Measurements from ENCODE around the gene ALK. TPM values are rescaled to one million over a fixed set of nuclear protein-coding genes. Genes with fewer than 3 reads are reported as not detected.
"Not testable (repeated sequence)": the region's sequence is repeated elsewhere in the genome, so short reads cannot be mapped to it uniquely, and the experiment has no call there.

ALK gene
- total RNA-seq, 1 experiment from 2014 or later = 0.26 TPM

DNA sequence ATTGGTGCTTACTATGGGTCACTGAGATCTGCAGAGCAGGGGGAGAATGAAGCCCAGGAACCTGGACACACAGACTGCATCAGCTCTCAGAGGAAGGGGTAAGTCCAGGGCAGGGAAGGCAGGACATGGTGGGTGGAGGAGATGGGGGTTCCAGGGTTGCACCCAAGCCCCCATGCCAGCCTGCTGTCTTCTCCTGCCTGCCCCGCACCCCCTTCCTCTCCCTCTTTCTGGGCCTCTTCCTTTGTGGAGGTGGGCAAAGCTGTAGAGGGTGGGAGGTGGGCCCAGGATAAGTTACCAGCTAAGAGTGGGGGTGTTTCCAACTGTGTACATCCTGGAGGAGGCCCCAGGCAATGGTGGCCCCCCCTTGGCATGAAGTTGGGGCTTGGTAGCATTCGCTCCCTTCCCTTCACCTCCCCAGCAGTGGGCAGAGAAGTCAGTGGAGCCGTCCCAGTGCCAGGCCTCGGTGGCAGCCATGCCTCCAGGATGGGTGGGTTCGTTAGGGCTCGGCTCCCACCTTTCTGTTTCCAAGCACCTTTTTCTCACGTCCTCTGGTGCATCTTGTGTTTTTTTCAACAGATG lies 674.0 kb downstream of the ALK start:
- DNase-seq (ENCODE audit: low spot score) = no peak

DNA sequence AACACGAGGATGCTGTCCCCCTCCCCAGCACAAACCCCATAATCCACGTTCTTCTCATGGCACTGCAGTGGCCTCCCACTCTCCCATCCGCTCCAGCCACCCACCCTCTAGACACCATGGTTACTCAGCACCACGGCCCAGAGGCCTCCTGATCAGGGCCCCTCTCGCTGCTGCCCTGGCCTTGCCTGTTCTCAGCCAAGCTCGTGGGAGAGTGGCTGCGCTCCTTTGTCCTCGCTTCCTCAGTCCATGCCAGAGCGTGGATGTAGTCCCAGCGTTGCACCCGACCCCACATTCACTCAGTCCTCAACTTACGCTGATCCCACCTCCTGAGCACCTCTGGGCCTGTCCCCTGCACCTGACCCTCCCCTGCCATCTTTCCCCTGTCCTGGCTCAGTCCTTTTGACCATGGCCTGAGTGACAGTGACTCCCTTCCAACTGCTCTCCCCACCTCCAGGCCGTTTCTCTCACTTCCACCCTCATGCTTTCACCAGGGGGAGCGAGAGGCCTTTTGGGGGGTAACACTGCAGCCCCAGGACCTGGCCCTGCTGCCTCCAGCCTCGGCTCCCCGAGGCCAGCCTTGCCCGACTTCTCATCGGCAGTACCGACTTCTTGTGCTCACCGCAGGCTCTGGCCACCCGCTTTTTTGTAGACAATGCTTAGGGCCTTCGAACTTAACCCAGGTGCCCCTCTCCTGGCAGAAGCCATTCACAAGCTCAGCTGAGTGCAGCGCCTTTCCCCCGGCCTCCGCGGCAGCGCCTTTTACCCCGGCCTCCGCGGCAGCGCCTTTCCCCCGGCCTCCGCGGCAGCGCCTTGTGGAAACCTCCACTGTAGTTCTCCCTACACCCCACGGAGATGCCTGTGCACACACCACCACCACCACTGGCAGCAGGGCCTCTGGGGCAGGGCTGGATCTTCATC lies 674.7 kb downstream of the ALK start:
- DNase-seq (ENCODE audit: low spot score) = no peak

DNA sequence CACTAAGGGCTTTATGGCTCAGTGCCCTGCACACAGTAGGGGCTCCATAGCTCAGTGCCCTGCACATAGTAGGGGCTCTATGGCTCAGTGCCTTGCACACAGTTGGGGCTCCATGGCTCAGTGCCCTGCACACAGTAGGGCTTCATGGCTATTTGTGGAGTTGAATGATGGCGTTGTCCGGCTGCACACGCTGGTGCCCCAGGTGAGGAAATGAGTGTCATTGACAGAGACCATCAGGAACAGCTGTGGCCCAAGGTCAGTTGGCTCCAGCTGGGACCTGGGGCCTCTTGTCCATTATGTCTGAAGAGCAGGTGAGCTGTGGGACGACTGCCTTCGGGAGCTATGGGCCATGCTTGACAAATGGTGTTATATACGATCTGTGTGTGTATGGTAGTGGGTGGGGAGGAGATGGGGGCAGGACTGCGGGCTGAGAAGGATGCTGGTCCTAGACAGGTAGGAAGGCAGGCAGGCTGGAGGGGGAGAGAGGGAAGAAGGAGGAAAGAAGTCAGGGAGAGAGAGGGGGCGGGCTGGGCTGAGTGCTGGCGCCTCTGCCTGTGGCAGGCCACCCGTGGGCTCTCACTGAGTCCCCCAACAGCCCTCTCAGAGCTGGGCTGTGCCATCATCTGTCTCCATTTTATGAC lies 675.5 kb downstream of the ALK start:
- no peak for DNase-seq (ENCODE audit: low spot score)

DNA sequence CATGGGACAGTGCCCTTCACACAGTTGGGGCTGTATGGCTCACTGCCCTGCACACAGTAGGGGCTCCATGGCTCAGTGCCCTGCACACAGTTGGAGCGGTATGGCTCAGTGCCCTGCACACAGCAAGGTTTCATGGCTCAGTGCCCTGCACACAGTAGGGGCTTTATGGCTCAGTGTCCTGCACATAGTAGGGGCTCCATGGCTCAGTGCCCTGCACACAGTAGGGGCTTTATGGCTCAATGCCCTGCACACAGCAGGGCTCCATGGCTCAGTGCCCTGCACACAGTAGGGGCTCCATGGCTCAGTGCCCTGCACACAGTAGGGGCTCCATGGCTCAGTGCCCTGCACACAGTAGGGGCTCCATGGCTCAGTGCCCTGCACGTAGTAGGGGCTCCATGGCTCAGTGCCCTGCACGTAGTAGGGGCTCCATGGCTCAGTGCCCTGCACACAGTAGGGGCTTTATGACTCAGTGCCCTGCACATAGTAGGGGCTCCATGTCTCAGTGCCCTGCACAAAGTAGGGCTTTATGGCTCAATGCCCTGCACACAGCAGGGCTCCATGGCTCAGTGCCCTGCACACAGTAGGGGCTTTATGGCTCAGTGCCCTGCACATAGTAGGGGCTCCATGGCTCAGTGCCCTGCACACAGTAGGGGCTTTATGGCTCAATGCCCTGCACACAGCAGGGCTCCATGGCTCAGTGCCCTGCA lies 676.2 kb downstream of the ALK start:
- DNase-seq (ENCODE audit: low spot score) = not testable (repeated sequence)

DNA sequence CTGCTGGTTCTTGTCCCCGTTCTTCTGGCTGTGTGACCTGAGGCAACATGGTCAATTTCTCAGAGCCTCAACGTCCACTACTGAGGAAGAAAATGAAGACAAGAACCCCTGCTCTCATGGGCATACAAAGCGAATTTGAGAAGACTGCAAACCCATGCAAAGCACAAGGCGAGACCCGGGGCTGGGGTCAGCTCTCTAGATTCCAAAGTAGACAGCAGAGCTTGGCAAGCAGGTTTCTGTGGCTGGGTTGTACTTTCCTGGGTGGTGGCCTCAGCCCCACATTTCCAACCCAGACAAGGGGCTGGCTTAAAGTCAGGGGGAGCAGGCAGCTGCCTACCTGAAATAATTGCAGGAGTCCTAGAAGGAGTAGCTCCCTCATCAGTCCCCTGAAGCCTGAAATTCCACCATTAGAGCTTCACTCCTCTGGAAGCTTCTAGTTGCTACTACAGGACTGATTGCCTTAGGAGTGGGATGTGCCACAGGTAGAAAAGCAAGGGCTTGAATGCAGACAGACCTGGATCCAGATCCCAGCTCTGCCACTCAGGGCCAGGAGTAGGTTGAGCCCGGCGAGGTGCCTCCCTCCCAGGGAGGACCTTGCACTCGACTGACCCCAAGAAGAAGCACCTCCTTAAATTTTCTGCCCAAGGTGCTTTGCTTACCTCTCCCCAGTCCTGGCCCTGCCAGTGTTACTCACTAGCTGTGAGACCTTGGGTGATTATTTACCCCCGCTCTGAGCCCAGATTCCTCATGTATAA lies 678.6 kb downstream of the ALK start:
- no peak for DNase-seq (ENCODE audit: low spot score)

DNA sequence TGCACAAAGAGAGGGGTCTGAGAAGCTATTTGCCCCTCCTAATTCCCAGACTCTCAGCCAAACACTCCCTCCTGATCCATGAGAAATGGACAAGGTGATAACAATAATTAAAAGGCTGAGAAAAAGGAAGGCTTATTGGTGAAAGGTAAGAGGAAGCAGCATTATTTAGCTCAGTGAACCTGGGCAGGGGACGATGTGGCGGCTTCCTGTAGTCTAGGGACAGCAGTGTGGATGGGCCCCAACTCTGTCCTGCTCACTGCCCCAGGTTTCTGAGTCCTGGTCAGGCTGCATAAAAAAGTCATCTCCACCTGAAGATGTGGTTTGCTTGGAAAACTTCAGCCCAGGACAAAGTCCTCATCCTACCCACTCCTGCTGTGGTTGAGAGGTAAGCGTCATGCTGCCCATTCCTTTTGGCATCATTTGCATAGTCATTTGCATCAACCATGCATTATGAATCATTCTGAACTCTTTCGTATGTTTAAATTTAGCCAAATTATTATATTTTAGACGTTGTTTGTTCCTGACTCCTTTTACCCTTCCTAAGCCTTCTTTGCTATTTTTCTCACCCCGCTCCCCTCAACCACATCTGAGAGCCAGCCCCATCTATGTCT lies 679.3 kb downstream of the ALK start:
- no peak for DNase-seq (ENCODE audit: low spot score)

DNA sequence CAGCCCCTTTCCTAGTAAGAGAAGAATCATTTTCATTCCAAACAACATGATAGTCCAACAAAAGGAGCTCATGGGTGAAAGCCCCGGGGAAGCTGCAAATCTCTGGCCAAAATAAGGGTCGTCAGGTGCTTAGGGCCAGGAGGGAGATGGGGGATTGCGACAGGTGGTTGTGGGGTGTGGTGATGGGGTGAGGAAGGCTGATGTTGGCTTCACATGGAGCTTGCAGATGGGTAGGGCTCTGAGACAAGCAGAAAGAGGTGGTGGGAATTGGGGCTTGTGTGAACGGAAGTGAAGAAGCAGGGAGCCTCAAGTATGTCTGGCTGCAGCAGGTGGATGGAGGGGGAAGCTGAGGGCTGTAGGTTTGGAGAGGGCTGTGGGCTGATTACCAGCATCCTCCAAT lies 680.0 kb downstream of the ALK start:
- DNase-seq (ENCODE audit: low spot score) = no peak

DNA sequence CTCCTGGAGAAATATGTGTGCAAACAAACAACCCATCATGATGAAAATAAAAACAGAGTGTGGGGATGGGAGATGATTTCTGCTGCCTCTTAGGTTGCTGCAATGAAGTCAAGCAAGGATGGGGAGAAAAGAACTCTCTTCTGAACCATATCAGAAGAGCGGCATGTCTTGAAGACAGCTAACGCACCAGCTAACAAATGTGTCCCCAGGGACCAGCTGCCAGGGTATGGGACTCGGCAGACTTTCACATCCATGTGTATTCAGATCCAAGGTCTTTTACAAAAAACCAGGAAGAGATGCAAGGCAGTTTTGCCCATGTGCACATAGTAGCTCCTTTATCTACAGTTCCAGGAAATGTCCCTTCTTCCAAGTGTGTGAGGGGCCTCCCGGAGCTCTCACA lies 680.8 kb downstream of the ALK start:
- DNase-seq (ENCODE audit: low spot score) = no peak

DNA sequence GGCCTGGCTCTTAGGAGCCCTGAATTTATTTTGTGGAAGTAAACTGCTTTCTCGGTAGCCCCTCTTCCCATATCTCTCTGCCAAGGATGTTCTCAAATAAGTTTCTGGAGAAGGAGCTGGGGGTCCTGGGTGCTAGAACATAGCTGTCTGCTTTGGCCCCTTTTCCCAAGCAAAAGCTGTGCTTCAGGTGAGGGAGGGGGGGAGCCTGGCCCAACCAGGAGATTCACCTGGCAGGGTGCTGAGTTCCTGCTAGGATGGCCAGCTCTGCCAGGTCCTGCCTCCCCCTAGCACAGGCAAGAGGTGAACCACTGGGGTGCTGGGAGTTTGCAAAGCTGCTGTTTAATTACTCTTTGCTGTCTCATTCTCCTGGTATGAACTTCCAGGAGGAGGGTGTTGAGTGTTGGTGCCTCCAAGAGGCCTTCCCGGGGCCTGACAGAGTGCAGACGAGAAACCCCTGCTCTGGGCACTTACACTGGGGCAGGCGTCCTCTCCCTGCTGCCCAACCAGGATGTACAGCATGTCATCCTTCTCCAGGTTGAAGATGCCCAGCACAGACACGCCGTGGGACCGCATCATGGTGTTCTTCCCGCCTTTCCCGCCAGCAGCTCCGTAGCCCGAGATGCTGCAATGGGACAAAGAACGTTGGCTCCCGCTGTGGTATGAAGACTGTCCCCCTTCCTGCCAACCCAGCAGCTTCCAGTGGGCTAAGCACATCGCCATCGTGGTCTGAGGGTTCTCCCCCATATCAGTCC lies 682.0 kb downstream of the ALK start:
- no peak for DNase-seq (ENCODE audit: low spot score)

DNA sequence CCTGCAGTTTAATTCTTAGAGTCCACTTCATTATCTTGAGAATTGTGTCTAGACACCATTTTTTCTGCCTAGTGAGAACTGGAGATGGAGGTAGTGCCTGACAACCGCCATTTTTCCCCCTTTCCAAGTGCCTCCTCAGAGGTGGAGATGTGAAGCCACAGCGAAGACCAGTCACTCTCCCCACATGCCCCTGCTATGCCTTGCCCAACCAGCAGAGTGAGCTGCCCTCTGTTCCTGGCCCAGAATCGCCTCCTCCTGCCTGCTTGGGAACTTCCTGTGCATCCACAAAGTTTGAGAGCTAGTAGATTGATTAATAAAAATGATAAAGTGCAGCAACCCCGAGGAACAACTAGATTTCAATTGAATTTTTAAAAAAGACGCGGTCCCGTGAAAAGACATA lies 682.9 kb downstream of the ALK start:
- DNase-seq (ENCODE audit: low spot score) = peak; percentile 54

DNA sequence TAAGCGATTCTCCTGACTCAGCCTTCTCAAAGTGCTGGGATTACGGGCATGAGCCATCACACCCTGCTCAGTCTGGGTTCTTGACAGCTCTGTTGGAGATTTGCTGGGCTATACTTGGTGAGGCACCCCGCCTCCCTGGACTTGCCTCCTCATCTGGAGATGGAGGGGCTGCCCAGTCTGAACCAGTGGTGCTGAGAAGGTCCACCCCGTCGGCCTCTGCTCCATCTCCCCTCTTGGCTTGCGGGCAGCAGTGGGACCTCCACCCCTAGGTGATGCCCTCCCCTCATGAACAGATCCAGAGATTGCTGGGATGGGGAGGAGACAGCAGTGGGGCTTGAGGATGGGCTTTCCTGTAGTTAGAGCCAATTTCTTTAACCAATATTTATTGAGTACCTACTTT lies 685.3 kb downstream of the ALK start:
- no peak for DNase-seq (ENCODE audit: low spot score)

DNA sequence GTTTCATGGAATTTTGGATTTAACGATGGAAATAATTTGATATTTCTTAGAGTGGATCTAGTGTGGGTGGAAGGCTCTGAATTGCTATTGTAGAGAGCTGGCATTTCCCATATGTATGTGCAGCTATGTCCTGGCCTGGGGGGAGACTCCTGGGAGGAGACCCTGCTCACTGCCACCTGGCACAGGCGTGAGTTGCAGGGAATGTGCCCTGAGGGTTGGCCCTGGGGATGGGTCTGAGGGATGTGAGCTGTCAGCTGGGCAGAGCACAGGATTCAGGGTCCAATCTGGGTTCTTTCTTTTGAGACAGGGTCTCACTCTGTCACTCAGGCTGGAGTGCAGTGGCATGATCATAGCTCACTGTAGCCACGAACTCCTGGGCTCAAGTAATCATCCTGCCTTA lies 686.0 kb downstream of the ALK start:
- DNase-seq (ENCODE audit: low spot score) = no peak

DNA sequence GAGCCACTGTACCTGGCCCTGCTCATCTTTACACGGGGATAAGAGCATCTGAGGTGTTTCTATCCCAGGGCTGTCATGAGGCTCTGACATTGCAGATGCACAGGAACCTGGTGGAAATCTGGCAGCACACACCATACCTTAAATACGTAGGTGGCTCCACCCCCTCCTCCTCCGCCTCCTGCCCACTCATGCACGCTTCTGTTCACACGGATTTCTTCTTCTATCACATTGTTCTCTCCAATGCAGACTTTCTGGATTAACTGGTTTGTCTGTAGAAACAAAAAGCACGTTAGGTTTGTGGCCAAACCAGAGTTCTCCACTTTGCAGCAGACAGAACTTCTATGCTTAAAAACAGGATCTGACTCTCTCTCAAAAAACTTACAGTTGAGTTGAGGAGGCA lies 688.0 kb downstream of the ALK start:
- DNase-seq (ENCODE audit: low spot score) = no peak

DNA sequence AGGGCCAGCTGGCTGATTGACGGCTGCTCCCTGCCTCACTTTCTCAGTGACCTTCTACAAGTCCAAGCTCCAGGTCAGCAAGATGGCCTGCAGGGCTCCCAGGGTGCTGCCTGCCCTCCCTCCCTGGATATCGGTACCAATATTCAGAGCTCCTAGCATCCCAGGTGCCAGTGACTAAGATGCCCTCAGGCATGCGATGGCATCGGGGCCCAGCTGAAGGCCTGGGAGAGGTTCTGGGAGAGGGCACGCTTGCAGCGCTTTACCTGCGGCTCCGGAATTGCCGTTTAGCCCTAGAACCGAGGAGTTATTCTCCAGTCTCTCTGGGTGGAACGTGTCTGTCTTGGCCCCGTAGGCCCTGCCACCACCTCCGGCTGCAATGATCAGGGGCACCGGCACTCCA lies 689.3 kb downstream of the ALK start:
- DNase-seq (ENCODE audit: low spot score) = no peak

DNA sequence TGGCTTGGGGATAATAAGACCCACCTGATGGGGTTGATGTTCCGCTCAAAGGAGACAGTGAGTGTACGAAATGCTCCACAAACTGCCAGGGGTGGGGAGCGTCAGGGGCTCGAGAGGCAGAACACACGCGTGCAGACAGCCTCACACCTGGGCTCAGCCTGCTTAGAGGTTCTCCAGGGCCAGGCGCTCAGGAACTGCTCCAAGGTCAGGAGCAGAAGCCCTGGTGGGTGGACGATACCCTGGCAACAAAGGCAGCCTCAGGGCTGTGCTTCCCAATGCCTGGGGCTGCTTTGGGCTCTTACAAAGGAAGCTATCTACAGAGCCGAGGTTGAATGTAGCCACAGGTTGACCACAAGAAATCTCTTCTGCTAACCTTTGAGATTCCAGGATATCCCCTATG lies 691.7 kb downstream of the ALK start:
- DNase-seq (ENCODE audit: low spot score) = no peak

DNA sequence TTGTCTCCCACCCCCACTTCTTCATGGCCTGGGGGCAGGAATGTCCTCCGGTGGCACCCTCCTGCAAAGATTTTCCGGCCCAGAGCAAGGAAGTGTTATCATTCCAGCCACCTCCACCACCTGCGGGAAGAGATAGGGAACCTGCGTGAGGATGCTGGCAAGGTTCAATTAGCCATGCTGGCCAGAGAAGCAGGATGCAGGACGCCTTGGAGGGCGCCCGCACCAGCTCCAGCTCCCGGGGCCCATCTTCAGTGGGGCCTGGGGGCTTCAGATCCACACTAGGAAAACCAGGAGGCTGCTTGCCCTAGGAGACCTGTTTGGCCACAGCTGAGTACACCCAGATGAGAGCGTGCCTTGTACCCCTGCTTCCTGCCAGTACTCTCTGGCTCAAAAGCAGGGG lies 692.4 kb downstream of the ALK start:
- no peak for DNase-seq (ENCODE audit: low spot score)

DNA sequence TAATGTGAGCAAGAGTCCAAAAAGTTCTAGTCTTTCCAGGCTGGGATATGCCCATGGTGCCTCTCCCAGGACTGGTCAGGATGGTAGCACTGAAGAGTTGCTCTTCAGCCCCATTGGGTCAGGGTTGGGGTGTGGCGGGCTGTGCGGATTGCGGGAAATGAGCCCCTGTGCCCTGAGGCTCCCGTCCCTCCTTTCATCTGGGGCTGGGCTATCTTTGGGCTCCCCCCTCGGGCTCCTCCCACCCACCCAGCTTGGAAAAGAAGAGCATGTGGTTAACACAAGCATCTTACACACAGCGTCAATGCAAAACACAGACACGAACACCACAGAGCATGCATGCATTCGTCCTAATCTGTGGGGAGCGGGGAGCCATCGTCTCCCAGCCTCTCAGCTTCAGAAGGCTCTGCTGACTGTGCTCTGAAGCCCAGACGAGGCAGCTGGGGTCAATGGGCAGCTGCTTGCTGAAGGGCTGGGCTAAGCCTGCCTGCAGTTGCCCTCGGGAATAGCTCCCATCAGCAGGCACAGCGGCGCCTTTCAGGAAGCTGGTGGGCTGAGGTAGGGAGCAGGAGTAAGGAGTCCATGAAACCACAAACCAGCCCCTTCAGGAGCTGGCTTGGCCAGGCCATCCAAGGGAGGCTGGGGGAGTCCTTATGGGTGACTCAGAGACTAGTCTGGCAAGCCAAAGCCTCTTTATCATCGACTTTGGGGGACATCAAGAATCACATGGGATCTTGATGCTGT lies 693.3 kb downstream of the ALK start:
- DNase-seq (ENCODE audit: low spot score) = peak; percentile 78

DNA sequence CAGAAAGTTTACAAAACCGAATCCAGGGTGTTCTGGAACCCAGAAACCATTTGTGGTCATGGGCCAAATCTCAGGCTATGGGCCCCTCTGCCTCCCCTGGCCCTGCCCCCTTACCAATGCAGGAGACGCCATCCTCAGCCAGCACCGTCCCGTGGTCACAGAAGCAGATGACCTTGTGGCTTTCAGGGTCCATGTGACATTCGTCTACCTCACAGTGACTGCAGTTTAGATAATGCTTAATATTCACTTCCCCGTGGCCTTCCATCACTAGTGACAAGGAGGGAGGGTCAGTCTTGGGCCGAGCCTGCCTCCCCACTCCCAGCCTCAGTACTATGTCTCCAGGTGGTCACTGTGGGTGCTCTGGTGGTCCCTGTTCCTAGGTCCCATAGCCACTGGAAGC lies 694.6 kb downstream of the ALK start:
- no peak for DNase-seq (ENCODE audit: low spot score)

DNA sequence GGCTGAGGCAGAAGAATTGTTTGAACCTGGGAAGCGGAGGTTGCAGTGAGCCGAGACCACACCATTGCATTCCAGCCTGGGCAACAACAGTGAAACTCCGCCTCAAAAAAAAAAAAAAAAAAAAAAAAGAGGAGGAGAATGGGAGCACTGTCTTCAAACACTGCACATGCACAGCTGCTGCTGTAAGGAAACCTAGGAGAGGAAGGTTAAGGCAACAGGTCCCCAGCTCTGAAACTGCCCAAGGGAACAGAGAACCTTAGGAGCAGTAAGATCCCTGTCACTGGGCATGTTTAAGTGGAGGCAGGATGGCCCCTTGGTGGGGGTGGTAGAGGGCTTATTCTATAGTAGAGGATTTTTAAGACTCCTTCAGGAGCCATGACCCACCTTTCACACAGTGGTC lies 695.0 kb downstream of the ALK start:
- no peak for DNase-seq (ENCODE audit: low spot score)

DNA sequence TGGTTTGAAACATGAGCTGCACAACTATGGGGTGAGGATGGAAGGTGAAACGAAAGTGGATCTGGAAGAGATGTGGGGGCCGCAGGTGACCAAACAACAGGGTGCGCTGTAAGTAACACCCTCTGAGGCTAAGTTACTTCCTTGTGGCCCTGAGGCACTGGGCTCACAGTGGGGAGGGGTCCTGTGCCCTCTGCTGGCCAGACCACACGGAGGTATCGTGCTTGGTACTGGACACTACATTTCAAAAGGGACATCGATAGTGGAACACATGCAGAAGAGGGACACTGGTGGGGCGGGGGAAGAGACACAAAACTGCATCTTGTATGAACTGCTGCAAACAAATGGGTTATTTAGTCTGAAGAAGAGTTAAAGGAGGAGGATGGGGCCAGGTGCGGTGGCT lies 695.6 kb downstream of the ALK start:
- no peak for DNase-seq (ENCODE audit: low spot score)

Measured in A172 (cell line).